ENCODE data around the gene RANBP17. TPM values are rescaled to one million over a fixed set of nuclear protein-coding genes. Genes with fewer than 3 reads are reported as not detected.
"Not testable (repeated sequence)": the region's sequence is repeated elsewhere in the genome, so short reads cannot be mapped to it uniquely, and the experiment has no call there.

Gene RANBP17
- total and polyA plus RNA-seq, 7 experiments from 2014 or later = 3.0 TPM; not detected in 6

- ATAC-seq = no peak
- Mint-ChIP-seq H3K9me3 (peaks cover 0 to 1% (median 0%) of the 10 kb centered on the region in 11 donors), H3K27ac (no peak overlapping the region), H3K36me3 (no peaks in the 10 kb centered on the region), H3K4me1 (peaks cover 0 to 1% (median 0%) of the 10 kb centered on the region in 7 donors), H3K27me3 (peaks cover 4 to 21% (median 8%) of the 10 kb centered on the region in 5 donors), H3K4me3 (no peak overlapping the region)
- intact Hi-C loops (cut with micrococcal nuclease) = no loop called here
- H3K36me3 ChIP-seq (ENCODE audit: control insufficient read depth in 2 of 3, insufficient read depth in 3 of 3, low read length in 3 of 3) = no peaks in the 10 kb centered on the region
- H3K4me3 ChIP-seq (ENCODE audit: low read length) = no peak overlapping the region
- no peak for DNase-seq
- no peaks in the 10 kb centered on the region for H3K4me1 ChIP-seq (ENCODE audit: control insufficient read depth in 2 of 2, insufficient read depth in 2 of 2, low read length in 2 of 2)
- ChIA-PET CTCF (no interaction called here), POLR2A (no interaction called here)
- H3K27me3 ChIP-seq (ENCODE audit: control insufficient read depth in 2 of 2, insufficient read depth in 2 of 2, low read length in 2 of 2) = no peaks in the 10 kb centered on the region
- H3K27ac ChIP-seq (ENCODE audit: low read depth, low read length) = no peak overlapping the region
- H3K9me3 ChIP-seq (ENCODE audit: control insufficient read depth in 2 of 3, low read length in 3 of 3) = no peaks in the 10 kb centered on the region
Observed at GRCh38 chr5:171295299-171295698, 433.5 kb downstream of the RANBP17 start.

GRCh38 chr5:171295801-171296200 is 434.0 kb downstream of the RANBP17 start:
- ChIA-PET CTCF (no interaction called here), POLR2A (no interaction called here)
- ATAC-seq (no peak), DNase-seq (no peak)
- no peaks in the 10 kb centered on the region for H3K9me3 ChIP-seq (ENCODE audit: control insufficient read depth in 2 of 3, low read length in 3 of 3)
- Mint-ChIP-seq H3K9me3 (peaks cover 0 to 1% (median 0%) of the 10 kb centered on the region in 11 donors), H3K4me1 (peaks cover 0 to 1% (median 0%) of the 10 kb centered on the region in 7 donors), H3K27ac (no peak overlapping the region), H3K4me3 (no peak overlapping the region), H3K27me3 (peaks cover 4 to 21% (median 11%) of the 10 kb centered on the region in 5 donors), H3K36me3 (no peaks in the 10 kb centered on the region)
- H3K4me1 ChIP-seq (ENCODE audit: control insufficient read depth in 2 of 2, insufficient read depth in 2 of 2, low read length in 2 of 2) = no peaks in the 10 kb centered on the region
- intact Hi-C loops (cut with micrococcal nuclease) = no loop called here
- no peaks in the 10 kb centered on the region for H3K36me3 ChIP-seq (ENCODE audit: control insufficient read depth in 2 of 3, insufficient read depth in 3 of 3, low read length in 3 of 3)
- no peaks in the 10 kb centered on the region for H3K27me3 ChIP-seq (ENCODE audit: control insufficient read depth in 2 of 2, insufficient read depth in 2 of 2, low read length in 2 of 2)
- no peak overlapping the region for H3K27ac ChIP-seq (ENCODE audit: low read depth, low read length)
- no peak overlapping the region for H3K4me3 ChIP-seq (ENCODE audit: low read length)

- POLR2A ChIA-PET, CTCF ChIA-PET: not testable (repeated sequence)
Observed at GRCh38 chr5:171297941-171298340, 436.1 kb downstream of the RANBP17 start.

GRCh38 chr5:171299228-171299627 is 437.4 kb downstream of the RANBP17 start:
- Mint-ChIP-seq H3K4me1 (no peaks in the 10 kb centered on the region), H3K27me3 (peaks cover 17 to 34% (median 26%) of the 10 kb centered on the region in 5 donors), H3K27ac (no peak overlapping the region), H3K4me3 (no peak overlapping the region), H3K36me3 (no peaks in the 10 kb centered on the region), H3K9me3 (peaks cover 0 to 1% (median 0%) of the 10 kb centered on the region in 11 donors)
- H3K9me3 ChIP-seq (ENCODE audit: control insufficient read depth in 2 of 3, low read length in 3 of 3) = no peaks in the 10 kb centered on the region
- intact Hi-C loops (cut with micrococcal nuclease) = no loop called here
- no peaks in the 10 kb centered on the region for H3K4me1 ChIP-seq (ENCODE audit: control insufficient read depth in 2 of 2, insufficient read depth in 2 of 2, low read length in 2 of 2)
- no peak overlapping the region for H3K4me3 ChIP-seq (ENCODE audit: low read length)
- no peak overlapping the region for H3K27ac ChIP-seq (ENCODE audit: low read depth, low read length)
- ChIA-PET POLR2A (no interaction called here), CTCF (interaction anchor here (0.7 kb wide), 1 partner anchor 9 kb away, joined by 4 read pairs; no protein-coding TSS in a partner anchor)
- H3K27me3 ChIP-seq (ENCODE audit: control insufficient read depth in 2 of 2, insufficient read depth in 2 of 2, low read length in 2 of 2) = peaks cover 0 to 4% of the 10 kb centered on the region in 2 donors
- ATAC-seq (no peak), DNase-seq (no peak)
- H3K36me3 ChIP-seq (ENCODE audit: control insufficient read depth in 2 of 3, insufficient read depth in 3 of 3, low read length in 3 of 3) = no peaks in the 10 kb centered on the region

More at GRCh38 chr5:171297941-171298340, 436.1 kb downstream of the RANBP17 start:
- DNase-seq; H3K4me1 Mint-ChIP-seq; ATAC-seq; intact Hi-C loops (cut with micrococcal nuclease); H3K27me3 ChIP-seq (ENCODE audit: control insufficient read depth in 2 of 2, insufficient read depth in 2 of 2, low read length in 2 of 2); H3K36me3 Mint-ChIP-seq; H3K27ac ChIP-seq (ENCODE audit: low read depth, low read length); H3K4me3 Mint-ChIP-seq; H3K36me3 ChIP-seq (ENCODE audit: control insufficient read depth in 2 of 3, insufficient read depth in 3 of 3, low read length in 3 of 3); H3K9me3 Mint-ChIP-seq; H3K4me3 ChIP-seq (ENCODE audit: low read length); H3K9me3 ChIP-seq (ENCODE audit: control insufficient read depth in 2 of 3, low read length in 3 of 3); H3K27ac Mint-ChIP-seq; H3K4me1 ChIP-seq (ENCODE audit: control insufficient read depth in 2 of 2, insufficient read depth in 2 of 2, low read length in 2 of 2): not testable (repeated sequence)
- peaks cover 8 to 23% (median 18%) of the 10 kb centered on the region in 5 donors for H3K27me3 Mint-ChIP-seq

- H3K9me3 ChIP-seq (ENCODE audit: control insufficient read depth in 2 of 3, low read length in 3 of 3) = no peaks in the 10 kb centered on the region
- no peak overlapping the region for H3K4me3 ChIP-seq (ENCODE audit: low read length)
- Mint-ChIP-seq H3K27me3 (peaks cover 20 to 38% (median 28%) of the 10 kb centered on the region in 5 donors), H3K9me3 (no peaks in the 10 kb centered on the region), H3K36me3 (no peaks in the 10 kb centered on the region), H3K27ac (no peak overlapping the region), H3K4me1 (no peaks in the 10 kb centered on the region), H3K4me3 (no peak overlapping the region)
- CTCF ChIA-PET = interaction anchor here (0.7 kb wide), 1 partner anchor 9 kb away, joined by 4 read pairs; no protein-coding TSS in a partner anchor
- H3K27me3 ChIP-seq (ENCODE audit: control insufficient read depth in 2 of 2, insufficient read depth in 2 of 2, low read length in 2 of 2) = peaks cover 0 to 4% of the 10 kb centered on the region in 2 donors
- H3K4me1 ChIP-seq (ENCODE audit: control insufficient read depth in 2 of 2, insufficient read depth in 2 of 2, low read length in 2 of 2) = no peaks in the 10 kb centered on the region
- ATAC-seq (no peak), DNase-seq (no peak)
- H3K27ac ChIP-seq (ENCODE audit: low read depth, low read length) = no peak overlapping the region
- POLR2A ChIA-PET = no interaction called here
- intact Hi-C loops (cut with micrococcal nuclease) = no loop called here
- H3K36me3 ChIP-seq (ENCODE audit: control insufficient read depth in 2 of 3, insufficient read depth in 3 of 3, low read length in 3 of 3) = no peaks in the 10 kb centered on the region
Observed at GRCh38 chr5:171299851-171300250, 438.0 kb downstream of the RANBP17 start.

- H3K27ac ChIP-seq (ENCODE audit: low read depth, low read length) = no peak overlapping the region
- Mint-ChIP-seq H3K4me3 (no peak overlapping the region), H3K27me3 (peaks cover 25 to 39% (median 30%) of the 10 kb centered on the region in 5 donors), H3K36me3 (no peaks in the 10 kb centered on the region), H3K9me3 (no peaks in the 10 kb centered on the region), H3K27ac (no peak overlapping the region), H3K4me1 (no peaks in the 10 kb centered on the region)
- no peaks in the 10 kb centered on the region for H3K4me1 ChIP-seq (ENCODE audit: control insufficient read depth in 2 of 2, insufficient read depth in 2 of 2, low read length in 2 of 2)
- ATAC-seq (no peak), DNase-seq (no peak)
- no peak overlapping the region for H3K4me3 ChIP-seq (ENCODE audit: low read length)
- intact Hi-C loops (cut with micrococcal nuclease) = no loop called here
- CTCF ChIA-PET = no interaction called here
- H3K9me3 ChIP-seq (ENCODE audit: control insufficient read depth in 2 of 3, low read length in 3 of 3) = no peaks in the 10 kb centered on the region
- H3K27me3 ChIP-seq (ENCODE audit: control insufficient read depth in 2 of 2, insufficient read depth in 2 of 2, low read length in 2 of 2) = peaks cover 0 to 7% of the 10 kb centered on the region in 2 donors
- no peaks in the 10 kb centered on the region for H3K36me3 ChIP-seq (ENCODE audit: control insufficient read depth in 2 of 3, insufficient read depth in 3 of 3, low read length in 3 of 3)
- POLR2A ChIA-PET = no interaction called here
Observed at GRCh38 chr5:171300358-171300757, 438.5 kb downstream of the RANBP17 start.

GRCh38 chr5:171306166-171306565 is 444.3 kb downstream of the RANBP17 start:
- Mint-ChIP-seq H3K27me3 (peaks cover 57 to 73% (median 68%) of the 10 kb centered on the region in 5 donors), H3K4me3 (no peak overlapping the region), H3K36me3 (no peaks in the 10 kb centered on the region), H3K27ac (no peak overlapping the region), H3K9me3 (no peaks in the 10 kb centered on the region), H3K4me1 (peaks cover 5 to 25% (median 10%) of the 10 kb centered on the region in 7 donors)
- intact Hi-C loops (cut with micrococcal nuclease) = no loop called here
- ATAC-seq (no peak), DNase-seq (no peak)
- H3K4me1 ChIP-seq (ENCODE audit: control insufficient read depth in 2 of 2, insufficient read depth in 2 of 2, low read length in 2 of 2) = no peaks in the 10 kb centered on the region
- POLR2A ChIA-PET = no interaction called here
- H3K36me3 ChIP-seq (ENCODE audit: control insufficient read depth in 2 of 3, insufficient read depth in 3 of 3, low read length in 3 of 3) = no peaks in the 10 kb centered on the region
- no peak overlapping the region for H3K4me3 ChIP-seq (ENCODE audit: low read length)
- H3K9me3 ChIP-seq (ENCODE audit: control insufficient read depth in 2 of 3, low read length in 3 of 3) = no peaks in the 10 kb centered on the region
- CTCF ChIA-PET = no interaction called here
- no peak overlapping the region for H3K27ac ChIP-seq (ENCODE audit: low read depth, low read length)
- H3K27me3 ChIP-seq (ENCODE audit: control insufficient read depth in 2 of 2, insufficient read depth in 2 of 2, low read length in 2 of 2) = peaks cover 0 to 7% of the 10 kb centered on the region in 2 donors

Data from naive thymus-derived CD4-positive, alpha-beta T cell (primary cell).